GM19328 (cell line): ENCODE results near the gene STX1B.

Source experiments
- ATAC-seq: cut with Tn5 transposase; IDR thresholded peaks from one replicate; pipeline ENCODE4 v1.9.1; 2021; ENCODE audit warnings: mild to moderate bottlenecking, moderate library complexity; ENCODE audit not compliant: unreplicated experiment

Gene STX1B

DNA sequence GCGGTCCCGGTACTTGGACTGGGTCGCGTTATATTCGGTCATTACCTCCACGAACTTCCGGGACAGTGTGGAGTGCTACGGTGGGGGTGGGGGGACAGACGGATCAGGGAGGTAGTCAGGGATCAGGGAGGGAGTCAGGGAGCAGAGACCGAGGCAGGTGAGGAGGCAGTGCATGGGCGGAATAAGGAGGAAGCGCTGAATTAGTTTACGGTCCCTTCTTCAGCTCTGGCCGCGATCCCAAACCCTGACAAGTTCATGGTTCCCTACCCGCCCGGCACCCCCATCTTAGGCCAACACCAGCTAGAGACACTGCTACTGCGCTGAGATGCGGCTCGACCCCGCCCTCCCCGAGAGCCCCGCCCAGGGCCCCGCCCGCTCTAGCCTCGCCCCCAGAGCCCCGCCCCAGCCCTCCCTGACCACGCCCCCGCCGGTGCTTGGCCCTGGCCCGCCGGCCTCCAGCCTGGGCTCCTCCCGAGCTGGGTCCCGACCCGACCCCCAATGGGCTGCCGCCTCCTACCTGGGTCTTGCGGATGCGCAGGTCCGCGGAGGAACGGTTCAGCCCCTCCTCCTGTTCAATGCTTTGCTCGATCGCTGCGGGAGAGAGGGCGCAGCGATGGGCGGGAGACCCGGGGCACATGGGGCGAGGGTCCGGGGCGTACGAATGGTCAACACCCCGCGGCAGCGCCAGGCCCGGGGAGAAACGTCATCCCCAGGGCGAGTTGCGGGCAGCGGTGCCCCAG is 13.3 kb downstream of the STX1B start:
- peak; percentile 74 for ATAC-seq

DNA sequence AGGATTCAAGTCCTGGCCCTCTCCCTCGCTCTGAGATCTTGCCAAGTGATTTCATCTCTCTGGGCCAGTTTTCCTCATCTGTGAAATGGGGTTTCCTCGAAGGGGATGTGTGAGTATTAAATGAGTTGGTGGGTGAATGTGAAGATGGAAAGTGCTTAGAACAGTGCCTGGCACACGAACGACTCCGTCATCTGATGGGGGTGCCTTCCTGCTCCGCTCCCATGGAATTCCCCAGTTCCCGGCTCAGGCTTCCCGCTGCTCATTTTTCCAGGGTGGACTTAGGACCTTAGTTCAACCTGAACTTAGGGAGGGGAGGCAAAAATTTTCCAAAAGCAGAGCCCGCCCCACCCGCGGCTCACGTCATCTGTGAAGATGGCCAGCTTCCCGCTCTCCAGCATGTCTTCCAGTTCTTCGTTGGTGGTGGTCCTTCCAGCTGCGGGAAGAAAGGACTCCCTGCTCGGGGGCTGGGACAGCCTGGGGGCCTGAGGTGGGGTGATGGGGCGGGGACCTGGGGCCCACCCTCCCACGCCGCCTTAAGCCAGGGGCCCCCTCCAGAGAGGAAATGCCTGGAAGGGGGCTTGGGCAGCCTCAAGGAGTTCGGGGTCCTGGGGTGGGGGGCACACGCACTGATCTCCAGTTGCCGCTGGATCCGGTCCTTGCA is 14.0 kb downstream of the STX1B start:
- ATAC-seq: no peak

DNA sequence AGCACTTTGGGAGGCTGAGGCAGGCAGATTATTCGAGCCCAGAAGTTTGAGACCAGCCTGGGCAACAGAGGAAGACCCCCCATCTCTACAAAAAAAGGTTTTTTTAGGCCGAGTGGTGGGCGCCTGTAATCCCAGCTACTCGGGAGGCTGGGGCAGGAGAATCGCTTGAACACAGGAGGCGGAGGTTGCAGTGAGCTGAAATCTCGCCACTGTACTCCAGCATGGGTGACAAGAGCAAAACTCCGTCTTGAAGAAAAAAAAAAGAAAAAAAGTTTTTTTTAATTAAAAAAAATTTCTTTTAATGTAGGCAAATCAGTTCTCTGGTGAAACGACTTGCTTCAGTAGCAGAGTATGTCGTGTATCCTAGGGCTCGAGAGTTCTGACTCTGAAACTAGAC is 14.5 kb downstream of the STX1B start:
- ATAC-seq: no peak

DNA sequence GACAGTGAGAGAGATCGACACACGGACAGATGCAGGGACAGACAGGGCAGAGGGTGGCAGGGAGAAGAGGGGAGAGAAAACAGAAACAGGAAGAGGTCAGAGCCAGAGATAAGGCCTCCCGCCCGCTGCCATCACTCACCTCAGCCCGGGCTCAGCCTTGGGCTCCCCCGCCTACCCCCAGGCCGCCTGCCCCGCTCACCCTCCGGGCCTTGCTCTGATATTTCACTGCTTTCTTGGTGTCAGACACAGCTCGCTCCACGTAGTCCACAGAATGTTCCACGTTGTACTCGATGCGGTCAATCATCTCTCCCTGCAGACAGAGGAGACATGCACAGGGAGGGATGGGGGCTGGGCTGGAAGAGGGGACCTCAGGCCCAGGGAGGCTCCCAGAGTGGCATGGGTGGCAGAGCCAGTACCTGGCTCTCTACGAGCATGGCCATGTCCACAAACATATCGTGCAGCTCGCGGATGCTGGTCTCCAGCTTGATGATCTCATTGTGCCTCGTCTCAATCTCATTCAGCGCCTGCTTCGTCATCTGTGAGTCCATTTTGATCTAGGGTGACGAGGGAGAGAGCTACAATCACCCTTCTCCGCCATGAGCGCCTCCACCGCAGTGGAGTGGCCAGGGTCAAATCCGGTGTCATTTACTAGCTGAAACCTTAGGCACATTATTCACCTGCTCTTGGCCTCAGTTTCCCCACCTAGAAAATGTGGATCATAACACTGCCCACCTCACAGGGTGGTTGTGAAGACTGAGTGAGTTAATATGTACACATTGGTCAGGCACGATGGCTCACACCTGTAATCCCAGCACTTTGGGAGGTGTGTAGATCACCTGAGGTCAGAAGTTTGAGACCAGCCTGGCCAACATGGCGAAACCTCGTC is 17.3 kb downstream of the STX1B start:
- ATAC-seq: no peak

DNA sequence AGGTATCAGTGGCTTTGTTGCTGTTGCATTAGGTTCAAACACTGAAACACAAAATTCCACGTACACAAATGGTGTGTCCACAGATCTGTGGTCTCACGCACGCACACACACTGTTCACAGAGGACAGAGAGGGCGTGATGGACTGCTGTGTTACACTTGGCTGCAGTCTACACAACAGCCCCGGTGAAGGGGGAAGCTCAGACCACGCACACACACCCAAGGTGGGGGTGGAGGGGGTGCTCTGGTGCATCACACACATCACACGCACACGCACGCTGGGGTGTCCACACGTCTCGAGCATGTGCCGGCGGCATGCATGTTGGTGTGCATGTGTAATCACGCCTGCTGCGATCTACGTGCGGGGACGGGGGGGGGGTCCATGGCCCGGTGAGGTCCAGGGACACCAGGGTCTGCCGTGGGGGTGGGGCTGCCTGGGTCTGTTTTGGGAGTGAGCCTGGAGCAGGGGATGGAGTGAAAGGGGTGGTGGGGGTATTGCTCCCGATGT is 18.1 kb downstream of the STX1B start:
- ATAC-seq: no peak

DNA sequence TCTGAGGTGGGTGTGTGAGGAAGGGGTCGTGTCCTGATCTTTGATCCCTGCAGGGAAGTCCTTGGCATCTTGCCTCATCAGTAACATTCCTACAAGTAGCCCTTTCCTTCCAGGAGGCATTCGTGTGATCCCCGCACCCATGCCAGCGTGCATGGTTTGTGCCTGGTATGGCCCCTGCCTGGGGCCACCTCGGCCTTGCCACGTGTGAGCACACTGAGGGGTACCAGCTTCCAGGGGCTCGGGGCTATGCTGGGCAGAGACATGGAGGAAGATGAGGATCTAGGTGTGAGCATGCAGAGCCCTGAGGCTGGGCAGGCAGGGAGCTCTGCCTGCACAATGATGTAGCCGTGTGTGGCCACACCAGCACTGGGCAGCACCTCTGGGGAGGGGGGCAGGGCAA is 19.4 kb downstream of the STX1B start:
- no peak for ATAC-seq

DNA sequence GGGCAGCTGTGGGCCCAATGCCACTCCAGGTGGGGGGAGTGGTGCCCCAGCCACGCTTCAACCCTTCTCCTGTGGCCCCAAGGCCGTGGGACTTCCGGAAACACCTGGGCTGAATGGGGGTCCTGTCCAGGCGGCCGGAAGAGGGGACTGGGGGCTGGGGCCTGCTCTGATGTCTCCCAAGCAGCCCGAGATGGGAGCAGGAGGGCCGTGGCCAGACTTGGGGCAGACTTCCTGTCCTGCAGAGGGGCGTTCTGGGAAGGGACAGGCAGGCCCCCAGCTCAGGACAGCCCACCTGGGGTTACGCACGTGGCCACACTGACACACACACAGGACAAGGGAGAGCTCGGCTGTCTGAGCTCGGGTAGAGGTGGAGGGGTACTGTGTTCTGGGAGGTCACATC is 20.3 kb downstream of the STX1B start:
- no peak for ATAC-seq

DNA sequence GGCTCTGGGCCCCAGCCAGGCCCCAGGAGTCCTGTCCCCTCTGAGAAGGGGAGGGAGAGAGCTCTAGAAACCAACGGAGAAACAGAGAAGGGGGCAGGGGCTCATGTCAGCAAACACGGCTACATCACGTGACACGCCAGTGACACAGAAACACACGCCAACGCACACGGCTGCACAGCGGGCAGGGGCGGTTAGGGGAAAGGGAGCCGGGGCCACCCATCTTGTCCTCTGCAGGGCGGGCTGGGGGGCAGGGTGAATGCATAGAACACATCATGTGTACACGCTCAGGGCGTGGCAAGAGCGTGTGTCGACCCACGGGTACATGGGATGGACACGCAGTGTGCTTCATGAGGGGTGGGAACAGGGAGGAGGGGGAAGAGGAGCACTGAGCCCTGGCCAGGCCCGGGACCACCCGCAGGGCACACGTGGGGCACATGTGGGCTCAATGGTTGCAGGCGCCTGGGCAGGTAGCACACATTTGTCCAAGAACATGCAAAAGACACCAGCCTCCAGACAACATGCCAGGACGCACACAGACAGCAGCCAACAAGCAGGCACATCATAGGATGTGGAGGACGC is 20.9 kb downstream of the STX1B start:
- no peak for ATAC-seq

DNA sequence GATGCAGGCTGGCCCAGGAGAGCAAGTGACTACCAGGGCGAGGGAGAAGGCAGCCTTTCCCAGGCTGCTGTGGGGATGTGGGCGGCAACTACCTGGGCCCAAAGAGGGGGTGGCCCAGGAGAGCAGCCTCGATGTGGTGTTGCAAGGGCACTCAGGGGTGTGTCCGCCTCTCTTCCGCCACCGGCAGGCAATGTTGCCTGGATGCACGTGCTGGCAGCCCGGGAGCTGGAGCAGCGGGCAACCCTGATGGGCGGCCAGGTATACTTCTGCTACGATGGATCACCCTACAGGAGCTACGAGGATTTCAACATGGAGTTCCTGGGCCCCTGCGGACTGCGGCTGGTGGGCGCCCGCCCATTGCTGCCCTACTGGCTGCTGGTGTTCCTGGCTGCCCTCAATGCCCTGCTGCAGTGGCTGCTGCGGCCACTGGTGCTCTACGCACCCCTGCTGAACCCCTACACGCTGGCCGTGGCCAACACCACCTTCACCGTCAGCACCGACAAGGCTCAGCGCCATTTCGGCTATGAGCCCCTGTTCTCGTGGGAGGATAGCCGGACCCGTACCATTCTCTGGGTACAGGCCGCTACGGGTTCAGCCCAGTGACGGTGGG is 22.8 kb downstream of the STX1B start:
- ATAC-seq: no peak

DNA sequence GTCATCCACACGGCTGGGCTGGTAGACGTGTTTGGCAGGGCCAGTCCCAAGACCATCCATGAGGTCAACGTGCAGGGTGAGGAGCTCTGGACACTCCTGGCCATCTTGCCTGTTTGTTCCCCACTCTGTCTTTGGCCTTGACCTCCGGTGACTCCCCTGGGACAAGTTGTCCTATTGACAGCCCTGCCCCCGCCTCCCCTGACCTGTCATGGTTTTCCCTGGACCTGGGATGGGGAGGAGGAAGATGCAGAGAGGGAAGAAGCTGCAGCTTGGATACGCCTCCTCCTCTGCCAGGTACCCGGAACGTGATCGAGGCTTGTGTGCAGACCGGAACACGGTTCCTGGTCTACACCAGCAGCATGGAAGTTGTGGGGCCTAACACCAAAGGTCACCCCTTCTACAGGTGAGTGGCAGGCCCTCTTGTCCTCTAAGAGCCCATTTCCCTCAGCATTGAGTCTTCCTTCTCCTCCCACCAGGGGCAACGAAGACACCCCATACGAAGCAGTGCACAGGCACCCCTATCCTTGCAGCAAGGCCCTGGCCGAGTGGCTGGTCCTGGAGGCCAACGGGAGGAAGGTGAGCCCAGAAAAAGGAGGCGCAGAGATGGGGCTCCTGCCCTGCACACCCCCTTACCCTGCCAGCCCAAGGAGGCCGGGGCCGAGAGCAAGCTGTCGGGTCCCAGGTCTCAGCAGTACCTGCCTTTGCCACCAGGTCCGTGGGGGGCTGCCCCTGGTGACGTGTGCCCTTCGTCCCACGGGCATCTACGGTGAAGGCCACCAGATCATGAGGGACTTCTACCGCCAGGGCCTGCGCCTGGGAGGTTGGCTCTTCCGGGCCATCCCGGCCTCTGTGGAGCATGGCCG is 24.1 kb downstream of the STX1B start:
- ATAC-seq: no peak

DNA sequence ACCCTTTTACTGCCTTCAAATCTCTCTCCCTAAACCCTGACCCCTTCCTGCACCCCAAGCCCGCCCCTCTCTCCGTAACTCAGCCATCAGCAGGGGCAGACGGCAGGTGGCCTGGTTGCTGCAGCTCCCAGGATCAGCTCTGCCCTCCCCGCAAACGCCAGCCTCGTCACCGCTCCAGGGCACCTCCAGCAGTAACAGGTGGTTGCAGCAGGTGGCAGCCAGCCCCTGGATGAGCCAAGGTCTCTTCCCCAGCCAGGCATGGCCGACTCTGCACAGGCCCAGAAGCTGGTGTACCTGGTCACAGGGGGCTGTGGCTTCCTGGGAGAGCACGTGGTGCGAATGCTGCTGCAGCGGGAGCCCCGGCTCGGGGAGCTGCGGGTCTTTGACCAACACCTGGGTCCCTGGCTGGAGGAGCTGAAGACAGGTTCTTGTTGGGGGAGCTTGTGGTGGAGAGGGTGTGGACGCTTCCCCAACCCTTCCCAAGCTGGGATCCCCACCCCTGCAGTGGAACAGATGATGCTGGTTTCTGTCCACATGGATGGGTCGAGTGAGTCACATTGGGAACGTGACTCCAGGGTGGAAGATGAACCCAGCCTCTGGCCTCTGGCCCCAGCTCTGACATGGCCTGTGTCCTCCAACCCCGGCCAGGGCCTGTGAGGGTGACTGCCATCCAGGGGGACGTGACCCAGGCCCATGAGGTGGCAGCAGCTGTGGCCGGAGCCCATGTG is 24.9 kb downstream of the STX1B start:
- ATAC-seq: no peak

DNA sequence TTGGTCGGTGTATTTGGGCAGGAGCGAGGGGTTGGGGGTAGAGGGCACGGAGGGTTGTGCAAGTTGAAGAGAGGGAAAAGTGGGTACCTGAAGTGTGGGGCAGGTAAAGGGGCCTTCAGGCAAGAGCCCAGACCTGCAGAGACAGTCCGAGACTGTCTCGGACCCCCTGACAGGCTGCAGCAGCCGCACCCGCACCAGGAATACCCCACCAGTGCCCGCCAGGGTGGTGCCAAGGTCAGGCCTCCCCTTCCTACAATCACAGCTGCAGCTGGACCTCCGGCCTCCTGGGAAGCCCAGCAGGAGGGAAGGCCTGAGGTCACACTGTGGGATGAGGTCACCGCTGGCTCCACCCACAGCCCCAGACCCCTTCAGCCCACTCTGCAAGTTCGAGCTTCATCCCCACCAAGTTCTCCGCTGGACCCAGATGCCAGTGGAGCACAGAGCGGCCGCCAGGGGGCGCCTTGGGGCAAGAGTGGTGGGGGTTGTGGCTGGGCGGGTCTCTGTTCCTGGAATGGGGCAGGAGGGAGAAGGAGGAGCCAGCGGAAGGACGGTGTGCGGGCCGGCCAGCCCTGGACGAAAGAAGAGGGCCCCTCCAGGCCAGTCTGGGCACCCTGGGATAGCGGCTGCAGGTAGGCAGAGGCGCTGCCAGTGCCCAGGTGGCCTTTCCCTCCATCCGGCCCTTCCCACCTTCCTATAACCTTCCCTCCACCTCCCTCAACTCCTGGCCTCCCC is 25.6 kb downstream of the STX1B start, which contains the start of gene HSD3B7:
Gene HSD3B7, plus strand, starts transcription at position 539 of the 732 bp plus-strand sequence. CDS start 452 bp downstream, outside the sequence.
- no peak for ATAC-seq

DNA sequence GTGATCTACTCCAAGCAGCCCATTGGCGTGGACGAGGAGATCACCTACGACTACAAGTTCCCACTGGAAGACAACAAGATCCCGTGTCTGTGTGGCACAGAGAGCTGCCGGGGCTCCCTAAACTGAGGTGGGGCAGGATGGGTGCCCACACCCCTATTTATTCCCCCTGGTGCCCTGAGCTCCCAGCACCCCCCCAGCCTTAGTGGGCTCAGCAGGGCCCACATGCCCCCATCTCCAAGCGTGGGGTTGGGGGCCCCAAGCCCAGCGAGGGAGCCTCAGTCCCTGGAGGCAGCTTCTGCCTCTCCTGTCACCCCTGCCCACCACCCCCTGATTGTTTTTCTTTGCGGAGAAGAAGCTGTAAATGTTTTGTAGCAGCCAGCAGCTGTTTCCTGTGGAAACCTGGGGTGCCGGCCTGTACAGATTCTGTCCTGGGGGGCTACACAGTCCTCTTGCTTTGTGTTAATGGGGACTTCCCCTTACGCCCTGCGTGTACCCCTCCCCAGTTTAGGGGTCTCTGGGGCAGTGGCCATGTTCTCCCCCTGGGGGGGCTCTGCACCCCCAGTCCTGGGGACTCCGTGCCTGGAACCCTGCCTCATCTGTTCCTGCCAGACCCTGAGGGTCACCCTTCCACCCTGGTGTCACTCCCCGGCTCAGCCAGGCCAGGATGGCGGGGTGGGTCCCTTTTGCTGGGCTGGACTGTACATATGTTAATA is 26.4 kb downstream of the STX1B start:
- ATAC-seq: no peak

DNA sequence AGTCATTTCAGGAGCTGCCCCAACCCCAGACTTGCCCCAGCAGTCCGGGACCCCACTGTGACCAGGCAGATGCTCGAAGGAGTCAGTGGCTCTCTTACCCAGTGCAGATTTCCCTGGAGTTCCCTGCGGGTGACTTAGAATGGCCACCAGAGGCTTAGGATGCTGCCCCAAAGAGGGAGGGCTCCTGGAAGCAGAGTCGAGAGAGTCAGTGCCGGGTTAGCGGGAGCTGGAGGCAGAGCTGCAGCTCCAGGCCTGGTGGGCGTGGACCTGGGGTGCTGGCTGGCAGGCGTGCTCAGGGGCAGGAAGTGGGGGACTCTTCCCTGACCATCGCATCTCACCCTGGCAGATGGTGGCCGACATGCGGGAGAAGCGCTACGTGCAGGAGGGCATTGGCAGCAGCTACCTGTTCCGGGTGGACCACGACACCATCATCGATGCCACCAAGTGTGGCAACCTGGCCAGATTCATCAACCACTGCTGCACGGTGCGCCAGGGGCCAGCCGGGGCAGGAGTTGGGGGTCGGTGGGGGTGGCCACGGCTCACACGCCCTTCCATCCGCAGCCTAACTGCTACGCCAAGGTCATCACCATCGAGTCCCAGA is 27.0 kb downstream of the STX1B start:
- no peak for ATAC-seq

DNA sequence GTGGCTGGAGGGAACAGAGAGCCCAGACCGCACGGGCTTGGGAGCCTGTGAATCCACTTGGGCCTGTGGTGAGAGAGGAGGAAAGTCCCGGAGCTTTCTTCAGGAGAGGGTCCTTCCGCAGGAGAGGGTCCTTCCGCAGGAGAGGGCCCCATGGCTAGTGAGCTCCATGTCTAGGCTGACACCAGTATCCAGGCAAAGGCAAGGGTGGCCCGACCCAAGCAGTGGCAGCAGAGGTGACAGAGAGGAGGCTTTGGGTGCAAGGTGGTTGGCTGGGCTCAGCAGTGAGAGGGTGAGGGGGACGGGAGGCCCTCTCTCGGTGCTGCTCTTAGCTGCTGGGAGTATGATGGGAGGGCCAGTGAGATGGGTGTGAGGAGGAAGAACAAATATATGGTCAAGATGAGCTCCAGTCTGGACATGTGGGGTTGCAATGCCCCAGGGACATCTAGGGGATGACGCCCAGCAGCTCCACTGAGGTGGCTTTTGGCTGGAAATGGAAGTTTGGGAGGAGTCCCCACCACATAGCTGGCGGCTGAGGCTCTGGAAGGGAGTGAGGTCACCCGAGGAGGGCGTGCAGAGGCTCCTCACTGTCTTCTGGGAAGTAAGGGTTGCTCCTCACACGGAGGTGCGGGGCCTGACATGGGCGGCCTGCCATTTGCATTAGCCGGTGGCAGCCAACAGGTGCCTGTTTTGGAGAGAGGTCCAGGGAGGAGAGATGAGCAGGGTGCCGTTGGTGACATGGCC is 27.7 kb downstream of the STX1B start:
- ATAC-seq: no peak

DNA sequence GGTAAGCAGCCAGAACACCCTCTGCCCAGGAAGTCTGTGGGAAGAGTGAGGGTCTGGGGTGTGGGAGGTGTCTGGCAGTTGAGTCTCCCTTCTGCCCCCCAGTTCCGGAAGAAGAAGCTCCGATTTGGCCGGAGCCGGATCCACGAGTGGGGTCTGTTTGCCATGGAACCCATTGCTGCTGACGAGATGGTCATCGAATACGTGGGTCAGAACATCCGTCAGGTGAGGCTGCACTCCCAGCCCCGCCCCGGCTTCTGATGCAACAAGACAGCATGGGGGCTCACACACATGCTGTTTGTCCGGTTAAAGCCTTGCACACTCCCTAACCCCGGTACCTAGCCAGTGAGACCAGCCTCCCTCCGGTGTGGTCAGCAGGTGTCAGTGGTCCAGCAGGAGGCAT is 29.5 kb downstream of the STX1B start:
- ATAC-seq: no peak

DNA sequence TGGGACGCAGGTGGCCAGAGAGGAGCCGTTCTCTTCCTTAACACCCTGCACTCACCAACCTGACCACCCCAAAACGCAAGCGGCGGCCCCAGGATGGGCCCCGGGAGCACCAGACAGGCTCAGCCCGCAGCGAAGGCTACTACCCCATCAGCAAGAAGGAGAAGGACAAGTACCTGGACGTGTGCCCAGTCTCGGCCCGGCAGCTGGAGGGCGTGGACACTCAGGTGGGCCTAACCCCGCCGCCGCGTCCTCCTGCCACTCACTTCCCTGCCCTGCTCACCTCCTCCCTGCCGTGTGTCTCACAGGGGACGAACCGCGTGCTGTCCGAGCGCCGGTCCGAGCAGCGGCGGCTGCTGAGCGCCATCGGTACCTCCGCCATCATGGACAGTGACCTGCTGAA is 30.0 kb downstream of the STX1B start:
- no peak for ATAC-seq
